GM18499 (cell line): ENCODE measurements around the gene RBPJL.

Experiments
- ATAC-seq: cut with Tn5 transposase; IDR thresholded peaks from one replicate; pipeline ENCODE4 v1.9.1; 2021; ENCODE audit warnings: moderate number of reproducible peaks; ENCODE audit not compliant: insufficient read depth, unreplicated experiment

RBPJL gene

DNA sequence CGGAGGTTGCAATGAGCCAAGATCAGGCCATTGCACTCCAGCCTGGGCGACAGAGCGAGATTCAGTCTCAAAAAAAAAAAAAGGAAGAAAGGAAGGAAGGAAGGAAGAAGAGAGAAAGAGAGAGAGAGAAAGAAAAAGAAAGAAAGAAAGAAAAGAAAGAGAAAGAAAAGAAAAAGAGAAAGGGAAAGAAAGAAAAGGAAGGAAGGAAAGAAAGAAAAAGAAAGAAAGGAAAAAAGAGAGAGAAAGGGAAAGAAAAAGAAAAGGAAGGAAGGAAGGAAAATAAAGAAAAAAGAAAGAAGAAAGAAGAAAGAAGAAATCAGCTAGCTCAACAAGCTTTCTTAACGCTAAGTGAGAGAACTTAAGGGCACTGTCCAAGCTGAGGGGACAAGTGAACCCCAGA, 9.0 kb downstream of the RBPJL start:
- no peak for ATAC-seq

DNA sequence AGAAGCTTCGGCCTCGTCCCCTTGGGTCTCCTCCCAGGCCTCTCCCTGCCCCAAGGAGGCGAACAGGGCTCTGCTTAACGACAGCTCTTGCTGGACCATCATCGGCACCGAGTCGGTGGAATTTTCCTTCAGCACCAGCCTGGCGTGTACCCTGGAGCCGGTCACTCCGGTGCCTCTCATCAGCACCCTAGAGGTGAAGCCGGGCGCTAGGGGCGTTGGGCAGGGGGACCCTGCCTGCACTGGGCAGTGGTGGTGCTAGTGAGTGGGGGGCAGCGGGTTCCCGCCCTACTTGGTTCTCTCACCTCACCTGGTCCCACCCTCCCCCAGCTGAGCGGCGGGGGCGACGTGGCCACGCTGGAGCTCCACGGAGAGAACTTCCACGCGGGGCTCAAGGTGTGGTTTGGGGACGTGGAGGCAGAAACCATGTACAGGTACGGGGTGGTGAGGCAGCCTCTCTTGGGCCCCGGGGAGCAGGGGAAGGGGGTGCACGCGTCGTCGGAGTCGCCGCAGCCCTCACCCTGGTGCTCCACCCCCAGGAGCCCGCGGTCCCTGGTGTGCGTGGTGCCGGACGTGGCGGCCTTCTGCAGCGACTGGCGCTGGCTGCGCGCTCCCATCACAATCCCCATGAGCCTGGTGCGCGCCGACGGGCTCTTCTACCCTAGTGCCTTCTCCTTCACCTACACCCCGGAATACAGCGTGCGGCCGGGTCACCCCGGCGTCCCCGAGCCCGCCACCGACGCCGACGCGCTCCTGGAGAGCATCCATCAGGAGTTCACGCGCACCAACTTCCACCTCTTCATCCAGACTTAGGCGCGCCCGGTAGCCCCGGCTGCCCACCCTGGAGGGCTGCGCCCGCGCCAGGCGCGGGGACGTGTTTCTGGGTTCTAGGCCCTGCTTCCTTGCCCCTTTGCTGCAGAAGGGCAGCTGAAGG, 9.8 kb downstream of the RBPJL start:
- no peak for ATAC-seq

DNA sequence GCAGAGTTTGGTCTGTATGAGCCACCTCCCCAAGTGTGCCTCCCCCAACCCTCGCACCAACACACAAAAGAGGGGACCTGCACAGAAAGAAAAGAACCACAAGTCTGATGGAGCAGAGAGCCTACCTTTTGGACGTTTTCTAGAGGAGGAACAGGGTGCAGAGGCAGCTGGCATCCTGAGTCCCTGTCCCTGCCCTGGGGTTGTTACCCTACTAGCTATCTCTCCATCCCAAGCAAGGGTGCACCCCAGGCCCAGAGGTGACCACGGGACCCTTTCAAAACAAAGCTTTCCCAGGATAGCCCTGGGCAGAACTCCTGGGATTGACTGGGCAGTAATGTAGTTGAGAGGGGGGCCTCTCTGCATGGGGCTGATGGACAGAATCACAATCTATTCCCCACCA, 11.2 kb downstream of the RBPJL start:
- ATAC-seq = no peak

DNA sequence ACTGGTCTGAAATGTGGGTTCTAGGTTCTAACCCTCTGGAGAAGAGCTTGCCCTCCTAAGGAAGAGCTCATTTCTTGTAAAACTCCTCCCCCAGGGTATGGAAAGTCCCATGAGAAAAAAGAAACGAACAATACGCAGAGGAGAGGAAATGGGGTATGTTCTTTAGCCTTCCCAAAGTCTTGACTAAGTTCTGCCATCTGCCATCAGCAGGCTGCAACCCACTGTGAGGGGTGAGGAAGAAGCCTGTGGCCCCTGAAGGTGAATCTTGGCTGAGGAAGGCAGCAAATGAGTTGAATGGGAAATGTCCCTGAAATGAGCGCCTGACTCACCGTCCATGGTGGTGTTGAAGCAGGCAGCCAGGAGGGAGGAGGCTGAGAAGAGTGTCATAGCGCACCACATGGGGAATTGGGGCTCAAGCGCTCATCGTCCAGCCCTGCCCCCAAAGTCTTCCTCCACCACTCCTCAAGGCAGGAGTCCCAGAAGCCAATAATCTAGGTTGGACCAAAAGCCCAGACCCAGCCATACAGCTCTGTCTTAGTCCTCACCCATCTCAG, 11.8 kb downstream of the RBPJL start:
- ATAC-seq = no peak

DNA sequence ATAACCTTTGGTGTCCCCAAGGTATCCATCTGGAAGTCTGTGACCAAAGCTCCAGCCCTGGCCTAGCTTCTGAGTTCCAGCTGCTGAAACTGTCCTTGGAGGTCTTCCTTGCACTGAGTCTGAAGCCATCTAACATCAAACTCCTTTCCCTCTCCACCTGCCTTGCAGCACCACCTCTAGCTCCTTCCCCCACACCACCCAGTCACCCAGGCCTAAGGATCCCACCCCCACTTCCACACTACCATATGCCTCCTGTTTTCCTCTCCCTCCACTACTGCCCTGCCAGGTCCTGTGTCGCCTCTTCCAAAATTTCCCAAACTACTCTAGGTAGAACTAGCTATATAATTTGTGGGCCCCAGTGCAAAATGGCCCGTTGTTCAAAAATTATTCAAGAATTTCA, 12.3 kb downstream of the RBPJL start:
- ATAC-seq = no peak

DNA sequence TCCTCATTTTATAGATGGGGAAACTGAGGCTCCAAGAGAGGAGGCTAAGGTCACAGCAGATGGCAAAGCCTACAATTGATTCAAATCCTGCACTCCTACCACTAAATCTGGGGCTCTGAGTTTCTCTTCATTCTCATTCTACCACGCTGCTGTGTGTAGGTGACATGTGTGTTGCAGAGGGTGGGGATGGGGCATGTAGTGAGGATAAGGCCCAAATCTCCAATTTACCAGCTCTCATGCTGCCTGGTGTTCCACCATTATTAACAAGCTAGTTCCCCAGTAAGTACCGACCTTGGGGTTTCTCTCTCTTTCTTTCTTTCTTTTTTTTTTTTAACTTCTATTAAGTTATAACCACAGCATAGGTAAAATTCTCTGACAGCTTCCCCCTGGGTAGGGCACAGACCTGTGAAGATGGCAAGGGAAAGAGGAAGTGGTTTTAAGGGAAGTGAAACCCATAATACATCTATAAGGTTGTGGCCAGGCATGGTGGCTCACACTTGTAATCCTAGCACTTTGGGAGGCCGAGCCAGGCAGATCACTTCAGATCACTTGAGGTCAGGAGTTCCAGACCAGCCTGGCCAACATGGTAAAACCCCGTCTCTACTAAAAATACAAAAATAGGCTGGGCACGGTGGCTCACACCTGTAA, 14.4 kb downstream of the RBPJL start:
- no peak for ATAC-seq

DNA sequence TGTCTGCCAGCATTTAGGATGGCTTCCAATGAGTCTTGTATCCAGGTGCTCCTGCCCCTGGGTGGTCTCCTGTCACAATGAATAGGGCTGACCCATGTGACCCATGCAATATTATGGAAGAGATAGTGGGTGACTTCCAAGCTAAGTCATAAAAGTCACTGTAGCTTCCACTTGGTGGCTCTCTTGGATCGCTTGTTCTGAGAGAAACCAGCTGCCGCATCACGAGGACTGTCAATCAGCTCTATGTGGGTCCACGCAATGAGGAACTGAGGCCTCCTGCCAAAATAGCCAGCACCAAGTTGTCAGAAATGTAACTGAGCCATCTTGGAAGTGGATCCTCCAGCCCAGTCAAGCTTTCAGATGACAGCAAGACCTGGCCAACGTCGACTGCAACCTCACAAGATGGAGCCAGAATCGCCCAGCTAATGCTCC, 16.3 kb downstream of the RBPJL start:
- no peak for ATAC-seq

DNA sequence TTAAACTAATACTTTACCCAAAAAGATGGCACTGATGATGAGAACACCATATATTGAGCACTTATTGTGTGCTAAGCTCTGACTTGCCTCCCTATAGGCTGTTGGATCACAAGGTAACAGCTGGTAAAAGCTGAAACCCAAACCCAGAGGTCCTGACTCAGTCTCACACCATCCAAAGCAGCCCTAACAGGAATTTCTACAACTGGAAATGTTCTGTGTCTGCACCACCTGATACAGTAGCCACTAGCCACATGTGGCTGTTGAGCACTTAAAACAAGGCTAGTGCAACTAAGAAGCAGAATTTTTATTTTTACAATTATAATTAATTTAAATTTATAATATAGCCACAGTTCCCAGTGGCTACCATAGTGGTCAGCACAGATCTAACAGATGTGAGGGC, 17.1 kb downstream of the RBPJL start:
- no peak for ATAC-seq

DNA sequence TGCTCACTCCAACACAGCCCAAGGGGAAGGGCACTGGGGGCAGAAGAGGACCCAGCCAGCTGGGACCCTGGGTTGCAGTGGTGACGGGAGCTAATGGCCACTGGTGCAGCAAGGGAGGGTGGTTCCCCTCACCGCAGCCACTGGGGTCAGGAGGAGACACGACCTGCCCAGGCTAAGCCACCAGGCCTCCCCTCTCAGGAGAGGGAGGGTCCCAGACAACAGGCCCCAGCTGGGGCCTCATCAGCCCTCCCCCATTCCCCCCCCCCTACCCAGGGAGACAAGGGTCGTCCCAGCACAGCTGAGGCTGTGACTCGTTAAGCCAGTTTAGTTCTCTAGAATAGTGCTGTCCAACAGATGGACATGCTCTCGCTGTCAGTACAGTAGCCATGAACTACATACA, 18.7 kb downstream of the RBPJL start:
- no peak for ATAC-seq

DNA sequence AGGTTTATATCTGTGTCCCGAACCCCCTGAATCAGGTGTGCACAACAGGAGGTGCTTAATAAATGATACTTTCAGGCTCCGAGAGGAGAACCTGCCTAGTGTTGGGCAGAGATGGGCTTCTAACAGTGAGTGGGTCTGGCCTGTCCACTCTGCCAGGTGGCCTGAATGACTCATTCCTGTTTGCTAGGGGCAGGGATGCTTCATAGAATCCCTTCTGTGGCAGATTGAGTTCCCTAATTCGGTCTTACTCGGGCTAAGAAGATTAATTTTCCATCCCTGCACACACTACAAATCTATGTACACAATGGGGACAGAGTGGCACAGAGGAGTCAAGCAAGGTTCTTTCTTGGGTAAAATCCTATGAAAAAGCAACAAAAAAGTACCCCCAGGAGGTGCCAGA, 21.8 kb downstream of the RBPJL start:
- no peak for ATAC-seq

DNA sequence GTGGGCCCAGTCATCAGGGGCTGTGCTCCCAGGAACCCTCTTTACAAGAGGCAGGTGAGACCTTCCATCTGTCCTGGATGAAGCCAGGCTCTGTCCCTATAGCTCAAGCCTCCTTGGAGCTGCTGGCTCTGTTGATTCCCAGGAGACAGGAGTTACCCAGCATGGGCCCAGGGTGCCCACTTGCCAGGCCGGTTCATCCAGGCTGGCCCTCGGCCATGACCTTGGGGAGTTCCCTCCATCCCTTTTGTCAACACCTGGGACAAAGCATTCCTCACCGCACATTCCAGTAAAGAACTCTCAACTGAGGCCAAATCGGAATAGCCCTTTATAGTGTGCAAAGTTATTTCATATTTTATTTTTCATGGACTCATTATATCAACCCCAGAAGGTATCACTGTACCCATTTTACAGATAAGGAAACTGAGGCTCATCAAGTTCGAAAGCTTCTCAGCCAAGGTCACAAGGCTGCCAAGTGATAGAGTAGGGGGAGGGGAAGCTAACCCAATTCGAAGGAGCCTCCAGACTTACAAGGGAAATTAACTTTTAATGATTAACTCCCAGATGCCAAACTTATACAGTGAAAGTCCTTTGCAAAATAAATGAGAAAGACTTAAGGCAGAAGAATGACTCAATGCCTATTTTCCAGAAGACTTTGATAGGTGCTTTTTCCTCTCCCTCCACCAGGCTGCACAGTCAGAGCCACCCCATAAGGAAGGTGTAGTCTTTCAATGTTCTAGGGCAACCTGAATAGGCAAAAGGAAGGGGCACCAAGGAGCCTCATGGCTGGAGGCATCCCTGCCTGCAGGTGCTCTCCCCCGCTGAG, 23.1 kb downstream of the RBPJL start:
- no peak for ATAC-seq

DNA sequence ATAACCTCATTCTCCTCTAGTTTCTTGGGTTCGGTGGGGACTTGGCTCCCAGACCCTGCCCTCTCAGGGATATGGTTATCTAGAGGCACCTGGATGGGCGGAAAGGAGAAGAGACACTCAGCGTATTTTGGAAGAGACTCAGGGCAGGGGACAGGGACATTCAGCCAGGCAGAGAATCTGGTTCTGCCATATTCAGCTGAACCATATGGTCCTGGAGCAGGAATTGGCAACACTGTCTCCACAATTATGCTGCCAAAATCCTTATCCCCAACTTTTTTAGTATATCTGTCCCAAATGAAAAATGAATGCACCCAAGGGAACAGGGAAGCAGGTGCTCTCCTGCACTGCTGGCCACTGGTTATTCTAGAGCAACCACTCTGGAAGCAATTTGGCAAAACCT, 23.8 kb downstream of the RBPJL start:
- ATAC-seq = no peak

DNA sequence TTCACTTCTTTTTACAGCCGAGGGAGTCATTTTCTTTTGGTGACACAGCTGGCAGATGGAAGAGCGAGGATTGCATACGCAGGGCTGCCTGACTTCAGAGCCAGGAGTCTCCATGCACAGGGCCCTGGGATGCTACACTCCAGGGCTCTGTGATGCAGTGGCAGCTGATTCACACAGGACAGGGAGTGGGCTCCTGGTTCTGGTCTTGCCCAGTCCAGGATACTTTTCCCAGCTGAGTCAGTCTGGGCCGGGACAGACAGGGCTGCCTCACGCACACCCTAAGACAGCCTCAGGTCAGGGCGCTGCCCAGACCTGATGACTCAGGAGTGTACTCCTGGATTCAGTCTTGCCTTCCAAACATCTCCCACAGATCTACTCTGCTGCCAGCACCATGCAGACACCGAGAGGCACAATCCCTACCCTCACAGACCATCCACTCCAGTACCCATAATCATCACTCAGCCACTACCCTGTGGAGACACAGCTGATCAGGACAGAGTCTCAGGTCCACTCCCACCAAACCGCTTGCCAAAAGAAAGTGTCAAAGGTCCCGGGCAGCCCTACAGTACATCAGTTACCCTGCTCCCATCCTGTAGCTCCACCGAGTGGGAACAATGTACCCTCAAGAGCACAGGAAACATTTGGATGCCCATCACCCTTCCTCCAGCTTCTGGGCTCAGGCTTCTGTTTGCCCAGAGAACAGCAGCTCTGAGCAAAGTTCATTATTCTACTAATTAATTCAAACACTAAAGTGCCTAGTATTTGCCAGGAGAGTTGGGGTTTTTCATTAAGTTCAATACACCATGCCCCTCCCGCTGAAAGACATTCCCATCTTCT, 30.1 kb downstream of the RBPJL start:
- ATAC-seq = no peak

DNA sequence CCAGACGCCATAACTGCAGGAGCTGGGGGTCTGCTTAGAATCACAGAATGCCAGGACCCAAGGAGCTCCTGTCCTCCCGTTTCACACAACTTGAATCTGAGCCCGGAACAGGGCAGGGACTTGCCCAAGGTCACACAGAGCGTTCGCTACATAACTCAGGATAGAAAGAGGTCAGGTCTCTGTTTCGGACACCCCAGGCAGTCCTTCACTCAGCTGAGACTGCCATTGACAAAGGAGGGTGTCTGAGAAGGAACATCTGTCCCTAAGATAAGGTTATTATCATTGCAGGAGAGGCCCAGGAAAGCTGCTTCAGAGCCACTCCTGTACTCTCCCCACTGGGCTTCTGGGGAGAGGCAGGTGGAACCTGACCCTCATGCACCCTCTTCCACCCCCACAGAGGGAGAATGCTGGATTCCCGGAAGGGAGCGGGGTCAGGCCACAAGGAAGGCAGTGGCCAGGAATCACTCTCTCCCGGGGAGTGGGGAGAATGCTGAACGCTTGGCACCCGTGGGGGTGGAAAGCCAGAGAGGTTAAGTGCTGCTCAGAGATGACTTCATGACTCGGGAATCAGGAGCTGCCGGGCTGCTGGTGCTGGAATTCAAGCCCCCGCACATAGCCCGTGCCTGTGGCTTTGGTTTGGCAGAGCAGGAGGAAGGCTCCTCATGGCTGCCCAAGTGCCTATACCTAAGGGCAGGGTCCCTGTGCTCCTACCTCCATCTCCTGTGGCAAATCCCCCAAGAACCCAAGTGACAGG, 30.9 kb downstream of the RBPJL start:
- ATAC-seq = no peak

DNA sequence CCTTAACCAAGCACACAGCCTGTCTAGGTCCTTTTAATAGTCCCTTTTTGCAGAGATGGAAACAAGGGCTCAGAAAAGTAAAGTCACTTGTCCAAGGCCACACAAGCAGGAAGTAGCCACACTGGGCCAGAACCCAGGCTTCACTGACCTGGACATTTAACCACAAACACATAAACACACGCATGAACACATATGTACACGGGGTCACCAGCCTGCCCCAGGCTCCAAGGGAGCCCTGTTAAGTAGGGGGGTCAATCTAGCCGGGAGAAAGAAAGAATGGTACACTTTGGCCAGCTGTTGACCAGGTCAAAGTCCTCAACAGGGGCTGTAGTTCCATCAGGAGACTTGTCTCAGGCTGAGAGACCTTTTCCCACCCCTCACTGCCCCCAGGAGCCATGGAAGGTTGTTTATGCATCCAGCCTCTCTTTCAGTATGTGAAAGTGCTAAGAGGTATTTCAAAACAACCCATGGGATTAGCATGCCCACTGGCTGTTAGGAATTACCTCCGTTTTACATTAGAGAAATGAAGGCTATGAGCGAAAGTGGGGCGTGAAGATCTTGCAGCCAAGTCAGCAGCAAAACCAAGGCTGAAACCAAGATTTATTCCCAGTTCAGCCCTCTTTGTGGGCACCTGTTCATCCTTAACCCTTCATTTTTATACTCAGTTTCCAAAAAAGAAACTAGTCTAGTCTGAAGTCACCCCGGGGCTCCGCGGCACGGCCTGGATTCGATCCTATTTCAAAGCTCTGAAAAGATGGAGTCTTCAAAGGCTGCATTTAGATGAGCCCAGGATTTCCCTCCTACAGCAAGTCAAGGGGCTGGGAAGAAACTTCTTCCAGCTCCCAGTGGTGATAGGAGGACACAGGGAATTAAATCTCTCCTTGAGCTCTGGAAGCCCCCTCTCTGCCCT, 31.7 kb downstream of the RBPJL start:
- no peak for ATAC-seq

DNA sequence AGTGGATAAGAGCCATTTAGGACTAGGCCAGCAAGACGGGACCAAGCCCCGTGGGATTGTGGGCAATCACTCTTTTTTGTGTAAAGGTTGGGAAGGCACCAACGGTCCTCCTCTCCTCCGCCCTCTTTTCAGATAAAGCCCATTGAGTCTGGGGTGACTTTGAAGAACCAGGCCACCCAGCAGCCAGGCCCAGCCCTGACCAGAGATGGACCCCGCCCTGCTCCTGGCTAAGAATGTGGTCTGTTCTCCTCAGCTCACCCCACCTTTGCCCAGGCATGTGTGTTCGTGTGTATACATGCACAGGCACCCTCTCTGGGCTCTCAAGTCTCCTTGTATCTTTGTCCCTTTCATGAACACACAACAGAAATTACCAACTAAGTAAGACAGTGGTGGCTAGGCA, 32.4 kb downstream of the RBPJL start:
- no peak for ATAC-seq

DNA sequence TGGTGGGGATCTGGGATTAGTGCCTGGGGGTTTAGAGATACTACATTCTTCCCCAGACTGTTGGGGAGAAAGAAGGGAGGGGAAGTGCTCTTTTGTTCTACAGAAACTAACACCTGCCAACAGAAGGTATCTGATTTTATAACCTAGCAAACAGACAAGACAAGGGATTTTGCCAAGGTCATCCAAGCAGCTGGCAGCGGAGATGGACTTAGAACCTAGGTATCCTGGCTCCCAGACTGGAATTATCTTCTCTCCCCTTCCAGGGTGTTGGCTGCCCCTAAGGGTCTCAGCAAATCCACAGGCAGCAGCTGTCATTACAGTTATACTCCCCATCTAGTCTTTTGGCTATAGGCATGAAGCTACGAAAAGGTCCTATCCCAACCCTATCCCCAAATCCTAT, 33.2 kb downstream of the RBPJL start:
- ATAC-seq = no peak

DNA sequence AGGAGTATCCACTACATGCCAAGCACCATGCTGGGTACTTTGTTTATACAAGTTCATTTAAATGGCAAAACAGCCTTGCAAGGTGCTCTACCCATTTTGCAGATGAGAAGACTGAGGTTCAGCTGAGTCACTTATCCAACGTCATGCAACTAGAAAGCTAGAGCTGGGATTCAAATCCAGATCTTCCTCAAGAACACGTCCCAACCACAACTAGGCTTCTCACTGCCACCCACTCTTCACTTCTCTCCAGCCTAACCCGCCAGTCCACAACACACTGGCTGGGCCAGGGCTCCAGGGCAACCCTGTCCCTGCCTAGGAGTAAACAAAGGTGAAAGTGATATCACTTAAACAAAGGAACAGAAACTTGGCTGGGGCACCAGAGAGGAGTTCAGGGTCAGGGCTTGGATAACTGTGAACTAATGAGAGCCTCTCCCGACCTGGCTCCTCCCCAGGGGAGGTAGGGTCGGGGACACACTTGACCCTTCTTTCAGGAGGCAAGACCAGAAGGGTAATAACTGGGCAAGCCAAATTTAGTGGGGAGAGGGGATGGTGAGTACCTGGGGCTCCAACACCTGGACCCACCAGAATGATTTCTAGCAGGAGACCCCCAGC, 33.7 kb downstream of the RBPJL start:
- no peak for ATAC-seq
